Activated CD4-positive, alpha-beta T cell treated with anti-CD3 and anti-CD28 coated beads, Interleukin-2, amount 50 U/mL, for 48 hours (primary cell): ENCODE results near the gene GADL1.

Experiments
- DNase-seq, 2 experiments: peaks; one replicate each; pipeline ENCODE4 v3.0.0-alpha.2; 2020

Gene GADL1

GRCh38 chr3:30713885-30714503 lies 180.5 kb downstream of the GADL1 start:
- no peak for DNase-seq

GRCh38 chr3:30712991-30713390 lies 181.5 kb downstream of the GADL1 start:
- DNase-seq = no peak

- no peak for DNase-seq
Observed at GRCh38 chr3:30711867-30712266, 182.6 kb downstream of the GADL1 start.

GRCh38 chr3:30711151-30711550 lies 183.3 kb downstream of the GADL1 start:
- no peak for DNase-seq

- DNase-seq = no peak
Observed at GRCh38 chr3:30710017-30710416, 184.4 kb downstream of the GADL1 start.

- no peak for DNase-seq
Observed at GRCh38 chr3:30708472-30708871, 186.0 kb downstream of the GADL1 start.

GRCh38 chr3:30707825-30708224 lies 186.6 kb downstream of the GADL1 start:
- DNase-seq = no peak

GRCh38 chr3:30704931-30705890 lies 189.2 kb downstream of the GADL1 start:
- no peak for DNase-seq

- no peak for DNase-seq
Observed at GRCh38 chr3:30702828-30703397, 191.5 kb downstream of the GADL1 start.

GRCh38 chr3:30702038-30702827 lies 192.2 kb downstream of the GADL1 start:
- DNase-seq = no peak

GRCh38 chr3:30700702-30701321 lies 193.6 kb downstream of the GADL1 start:
- no peak for DNase-seq

- no peak for DNase-seq
Observed at GRCh38 chr3:30699927-30700326, 194.5 kb downstream of the GADL1 start.

- no peak for DNase-seq
Observed at GRCh38 chr3:30698549-30698948, 195.9 kb downstream of the GADL1 start.

GRCh38 chr3:30696896-30697295 lies 197.6 kb downstream of the GADL1 start:
- DNase-seq = no peak

- DNase-seq = no peak
Observed at GRCh38 chr3:30696403-30696819, 198.1 kb downstream of the GADL1 start.

- no peak for DNase-seq
Observed at GRCh38 chr3:30695302-30696061, 199.0 kb downstream of the GADL1 start.

GRCh38 chr3:30694668-30695067 lies 199.8 kb downstream of the GADL1 start:
- no peak for DNase-seq

- no peak for DNase-seq
Observed at GRCh38 chr3:30694148-30694547, 200.3 kb downstream of the GADL1 start.

GRCh38 chr3:30693470-30694120 lies 200.9 kb downstream of the GADL1 start:
- no peak for DNase-seq

- no peak for DNase-seq
Observed at GRCh38 chr3:30692498-30693130, 201.8 kb downstream of the GADL1 start.

- DNase-seq = no peak
Observed at GRCh38 chr3:30691944-30692343, 202.5 kb downstream of the GADL1 start.
